ENCODE data around the gene MTCL3.

- TF ChIP-seq POLR2A (IDR thresholded peaks at IDR 0.05) = no peak
- TF ChIP-seq CTCF (IDR thresholded peaks at IDR 0.05) = no peak
These were observed 61.6 kb downstream of the MTCL3 start for GRCh38 chr6:127457456-127458064.

Data from heart left ventricle (tissue), 13 donors.